HEK293 (cell line): ENCODE data around the gene PPP1R12C.

Source experiments
- BCL11A ChIP-seq: fragments of 450-650 bp; formaldehyde crosslinking; IDR thresholded peaks from 2 replicates; pipeline ENCODE4 v1.5.1; 2016; ENCODE audit warnings: low read depth, missing biosample characterization, missing genetic modification characterization
- GLI2 ChIP-seq: fragments of 450-650 bp; formaldehyde crosslinking; IDR thresholded peaks from 2 replicates; pipeline ENCODE4; 2017; ENCODE audit warnings: missing biosample characterization, missing genetic modification characterization, low read depth, borderline replicate concordance
- KLF7 ChIP-seq: fragments of 450-650 bp; formaldehyde crosslinking; IDR thresholded peaks from 2 replicates; pipeline ENCODE4 v1.5.1; 2016; ENCODE audit warnings: missing biosample characterization, missing genetic modification characterization, borderline replicate concordance
- OSR2 ChIP-seq: fragments of 450-650 bp; formaldehyde crosslinking; IDR thresholded peaks from 2 replicates; pipeline ENCODE4 v1.5.1; 2016; ENCODE audit warnings: missing biosample characterization, missing genetic modification characterization
- PRDM2 ChIP-seq: fragments of 450-650 bp; formaldehyde crosslinking; IDR thresholded peaks from 2 replicates; pipeline ENCODE4 v1.5.1; 2016; ENCODE audit warnings: missing biosample characterization, missing genetic modification characterization, borderline replicate concordance
- PRDM6 ChIP-seq: fragments of 450-650 bp; formaldehyde crosslinking; IDR thresholded peaks from 2 replicates; pipeline ENCODE4 v1.5.1; 2017; ENCODE audit warnings: missing biosample characterization, missing genetic modification characterization
- RBAK ChIP-seq: fragments of 450-650 bp; formaldehyde crosslinking; IDR thresholded peaks from 2 replicates; pipeline ENCODE4 v1.5.1; 2016; ENCODE audit warnings: missing biosample characterization, missing genetic modification characterization
- SETDB1 ChIP-seq: IDR thresholded peaks from one replicate; pipeline ENCODE4 v1.6.1; 2017; ENCODE audit warnings: mild to moderate bottlenecking, low read length, moderate library complexity, mixed read lengths; ENCODE audit not compliant: insufficient read length
- TRIM28 ChIP-seq: IDR thresholded peaks from 2 replicates; pipeline ENCODE4 v1.6.1; 2011; ENCODE audit warnings: low read length, control low read depth, borderline replicate concordance
- WT1 ChIP-seq: fragments of 450-650 bp; formaldehyde crosslinking; IDR thresholded peaks from 2 replicates; pipeline ENCODE4 v1.5.1; 2016; ENCODE audit warnings: missing biosample characterization, missing genetic modification characterization
- ZBTB10 ChIP-seq: fragments of 450-650 bp; formaldehyde crosslinking; IDR thresholded peaks from 2 replicates; pipeline ENCODE4 v1.5.1; 2016; ENCODE audit warnings: missing biosample characterization, missing genetic modification characterization
- ZBTB7A ChIP-seq: fragments of 450-650 bp; formaldehyde crosslinking; IDR thresholded peaks from 2 replicates; pipeline ENCODE4 v1.5.1; 2016; ENCODE audit warnings: low read depth, missing biosample characterization, missing genetic modification characterization
- ZNF112 ChIP-seq: fragments of 450-650 bp; formaldehyde crosslinking; IDR thresholded peaks from 2 replicates; pipeline ENCODE4 v1.5.0; 2017; ENCODE audit warnings: missing biosample characterization, missing genetic modification characterization
- ZNF148 ChIP-seq: fragments of 450-650 bp; formaldehyde crosslinking; IDR thresholded peaks from 2 replicates; pipeline ENCODE4 v1.5.0; 2017; ENCODE audit warnings: missing biosample characterization, missing genetic modification characterization, borderline replicate concordance
- ZNF169 ChIP-seq: fragments of 450-650 bp; formaldehyde crosslinking; IDR thresholded peaks from 2 replicates; pipeline ENCODE4 v1.5.1; 2016; ENCODE audit warnings: missing biosample characterization, missing genetic modification characterization
- ZNF19 ChIP-seq: fragments of 450-650 bp; formaldehyde crosslinking; IDR thresholded peaks from 2 replicates; pipeline ENCODE4; 2016; ENCODE audit warnings: missing biosample characterization, missing genetic modification characterization, low read depth
- ZNF335 ChIP-seq: fragments of 450-650 bp; formaldehyde crosslinking; conservative IDR thresholded peaks from 2 replicates; pipeline ENCODE4 v1.5.1; 2016; ENCODE audit warnings: missing biosample characterization, missing genetic modification characterization
- ZNF37A ChIP-seq: fragments of 450-650 bp; IDR thresholded peaks from 2 replicates; pipeline ENCODE4 v1.5.1; 2018; ENCODE audit warnings: missing biosample characterization, missing genetic modification characterization
- ZNF398 ChIP-seq: fragments of 450-650 bp; formaldehyde crosslinking; IDR thresholded peaks from 2 replicates; pipeline ENCODE4 v1.5.1; 2017; ENCODE audit warnings: missing biosample characterization, missing genetic modification characterization
- ZNF514 ChIP-seq: fragments of 450-650 bp; formaldehyde crosslinking; IDR thresholded peaks from 2 replicates; pipeline ENCODE4 v1.5.1; 2016; ENCODE audit warnings: missing biosample characterization, missing genetic modification characterization
- ZNF610 ChIP-seq: fragments of 450-650 bp; formaldehyde crosslinking; IDR thresholded peaks from 2 replicates; pipeline ENCODE4 v1.5.1; 2016; ENCODE audit warnings: missing biosample characterization, missing genetic modification characterization, borderline replicate concordance
- ZNF747 ChIP-seq: fragments of 450-650 bp; formaldehyde crosslinking; IDR thresholded peaks from 2 replicates; pipeline ENCODE4 v1.5.1; 2016; ENCODE audit warnings: missing biosample characterization, missing genetic modification characterization
- ZNF785 ChIP-seq: fragments of 450-650 bp; formaldehyde crosslinking; IDR thresholded peaks from 2 replicates; pipeline ENCODE4 v1.5.1; 2016; ENCODE audit warnings: missing biosample characterization, missing genetic modification characterization
- ZNF792 ChIP-seq: fragments of 450-650 bp; formaldehyde crosslinking; IDR thresholded peaks from 2 replicates; pipeline ENCODE4 v1.5.1; 2016; ENCODE audit warnings: missing biosample characterization, missing genetic modification characterization
- ZXDB ChIP-seq: fragments of 450-650 bp; formaldehyde crosslinking; IDR thresholded peaks from 2 replicates; pipeline ENCODE4 v1.5.1; 2016; ENCODE audit warnings: missing biosample characterization, missing genetic modification characterization

The PPP1R12C gene

GRCh38 chr19:55166530-55167268 is 49.3 kb upstream of the PPP1R12C start, which contains the start of gene DNAAF3 (continued):
- TF ChIP-seq PRDM2 (tag by site-specific recombination) (no peak), ZNF37A (tag by site-specific recombination) (no peak), ZNF792 (tag by site-specific recombination) (no peak), ZNF398 (tag by site-specific recombination) (no peak), SETDB1 (no peak), ZXDB (tag by site-specific recombination) (peak; percentile 47; the same call in 1 of the 2 replicates), ZNF747 (tag by site-specific recombination) (no peak), ZNF19 (no peak), TRIM28 (no peak), ZBTB7A (tag by site-specific recombination) (0 out of 2 replicates have a peak, but pooled peaks have one; percentile 23), PRDM6 (tag by site-specific recombination) (no peak), ZNF514 (tag by site-specific recombination) (no peak), ZNF169 (tag by site-specific recombination) (no peak), GLI2 (tag by site-specific recombination) (no peak), ZNF335 (tag by site-specific recombination) (no peak; the same call in 1 of the 2 replicates), ZNF148 (no peak), OSR2 (tag by site-specific recombination) (no peak), ZNF785 (tag by site-specific recombination) (no peak), RBAK (no peak), KLF7 (no peak), ZNF112 (tag by site-specific recombination) (no peak), ZNF610 (no peak), BCL11A (no peak), WT1 (no peak), ZBTB10 (tag by site-specific recombination) (no peak)
